MM.1S (cell line): ENCODE data around the gene WSCD1.

Experiments used
- DNase-seq: peaks from one replicate; pipeline ENCODE4 v3.0.0-alpha.2; 2015
- H2AFZ ChIP-seq: fragments of 300-600 bp; sonication (generic); 2 replicates; pipeline ENCODE4 v1.6.0; 2016; ENCODE audit warnings: antibody characterized with exemption, low read length
- H3F3A ChIP-seq: fragments of 300-600 bp; sonication (generic); 2 replicates; pipeline ENCODE4 v1.6.1; 2016; ENCODE audit warnings: mild to moderate bottlenecking, antibody characterized with exemption, low read length, moderate library complexity, mixed read lengths; ENCODE audit not compliant: insufficient read depth
- H3K27ac ChIP-seq: fragments of 300-600 bp; sonication (generic); 2 replicates; pipeline ENCODE4 v1.5.1; 2016; ENCODE audit warnings: mild to moderate bottlenecking, low read length
- H3K27me3 ChIP-seq: fragments of 300-600 bp; sonication (generic); replicated peaks from 2 replicates; pipeline ENCODE4 v1.6.0; 2016; ENCODE audit warnings: low read length; ENCODE audit not compliant: insufficient read depth
- H3K36me3 ChIP-seq: fragments of 300-600 bp; sonication (generic); replicated peaks from 2 replicates; pipeline ENCODE4 v1.6.1; 2016; ENCODE audit warnings: mild to moderate bottlenecking, low read length, mixed read lengths; ENCODE audit not compliant: insufficient read depth
- H3K4me1 ChIP-seq: fragments of 300-600 bp; sonication (generic); 2 replicates; pipeline ENCODE4 v1.6.1; 2016; ENCODE audit warnings: low read length, mixed read lengths
- H3K4me2 ChIP-seq: fragments of 300-600 bp; sonication (generic); 2 replicates; pipeline ENCODE4 v1.6.0; 2016; ENCODE audit warnings: low read depth, low read length
- H3K4me3 ChIP-seq: fragments of 300-600 bp; sonication (generic); 2 replicates; pipeline ENCODE4 v1.5.1; 2016; ENCODE audit warnings: low read length, mixed read lengths
- H3K79me2 ChIP-seq: fragments of 300-600 bp; sonication (generic); 2 replicates; pipeline ENCODE4 v1.6.1; 2016; ENCODE audit warnings: mixed run types, low read length, mixed read lengths
- H3K9ac ChIP-seq: fragments of 300-600 bp; sonication (generic); 2 replicates; pipeline ENCODE4 v1.6.1; 2016; ENCODE audit warnings: low read length, mixed read lengths
- H3K9me2 ChIP-seq: fragments of 300-600 bp; sonication (generic); replicated peaks from 2 replicates; pipeline ENCODE4 v1.6.1; 2016; ENCODE audit warnings: mild to moderate bottlenecking, low read length, mixed read lengths; ENCODE audit not compliant: insufficient read depth
- H3K9me3 ChIP-seq: fragments of 300-600 bp; sonication (generic); replicated peaks from 2 replicates; pipeline ENCODE4 v1.6.1; 2016; ENCODE audit warnings: mild to moderate bottlenecking, low read length, mixed read lengths; ENCODE audit not compliant: insufficient read depth
- H4K20me1 ChIP-seq: fragments of 300-600 bp; sonication (generic); 2 replicates; pipeline ENCODE4 v1.6.1; 2016; ENCODE audit warnings: mild to moderate bottlenecking, low read length, moderate library complexity, mixed read lengths; ENCODE audit not compliant: insufficient read depth
- EZH2 ChIP-seq: fragments of 300-600 bp; sonication (generic); optimal IDR thresholded peaks from 2 replicates; pipeline ENCODE3; 2017; ENCODE audit warnings: low read depth, mild to moderate bottlenecking, antibody characterized with exemption, low read length, mixed read lengths
- EZH2phosphoT487 ChIP-seq: fragments of 300-600 bp; sonication (generic); IDR thresholded peaks from 2 replicates; pipeline ENCODE4 v1.6.1; 2018; ENCODE audit warnings: antibody characterized with exemption, low read length
- TF ChIP-seq, protein P1 (sequence below): fragments of 300-600 bp; sonication (generic); IDR thresholded peaks from 2 replicates; pipeline ENCODE4 v1.5.1; 2016; ENCODE audit warnings: antibody characterized with exemption, low read length, mixed read lengths

The WSCD1 gene

DNA sequence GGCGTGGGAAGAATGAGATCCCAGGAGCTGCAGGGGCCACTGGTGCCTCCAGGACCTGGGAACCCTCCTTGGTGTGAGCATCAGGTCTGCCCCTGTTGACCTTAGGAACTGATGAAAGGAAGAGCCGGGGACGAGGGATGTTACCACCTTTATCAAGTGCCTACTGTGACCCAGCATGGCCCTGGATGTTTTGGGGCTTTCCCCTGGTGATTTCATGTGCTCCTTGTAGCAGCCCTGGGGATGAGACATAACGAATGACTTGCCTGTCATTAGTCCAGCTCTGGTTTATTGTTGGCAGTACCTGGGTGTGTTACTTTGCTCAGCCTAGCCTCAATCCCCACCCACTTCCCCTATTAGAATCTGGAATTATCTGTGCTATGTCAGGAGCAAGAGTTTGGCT lies 39.9 kb downstream of the WSCD1 start:
- Histone ChIP-seq H3K9me3 (no peaks in the 10 kb centered on the region), H3K27ac (no peak overlapping the region), H3K79me2 (no peaks in the 10 kb centered on the region), H3K36me3 (0 out of 2 replicates have a peak, but pooled peaks cover 8% of the 10 kb centered on the region), H3K4me3 (no peak overlapping the region), H4K20me1 (no peaks in the 10 kb centered on the region), H3K4me1 (no peaks in the 10 kb centered on the region), H3K27me3 (no peaks in the 10 kb centered on the region), H3K9me2 (no peaks in the 10 kb centered on the region), H3K4me2 (no peak overlapping the region), H3F3A (0 out of 2 replicates have a peak, but pooled peaks cover 2% of the 10 kb centered on the region), H2AFZ (no peak overlapping the region), H3K9ac (no peak overlapping the region)
- no peak for TF ChIP-seq EZH2phosphoT487
- TF ChIP-seq, protein P1, sequence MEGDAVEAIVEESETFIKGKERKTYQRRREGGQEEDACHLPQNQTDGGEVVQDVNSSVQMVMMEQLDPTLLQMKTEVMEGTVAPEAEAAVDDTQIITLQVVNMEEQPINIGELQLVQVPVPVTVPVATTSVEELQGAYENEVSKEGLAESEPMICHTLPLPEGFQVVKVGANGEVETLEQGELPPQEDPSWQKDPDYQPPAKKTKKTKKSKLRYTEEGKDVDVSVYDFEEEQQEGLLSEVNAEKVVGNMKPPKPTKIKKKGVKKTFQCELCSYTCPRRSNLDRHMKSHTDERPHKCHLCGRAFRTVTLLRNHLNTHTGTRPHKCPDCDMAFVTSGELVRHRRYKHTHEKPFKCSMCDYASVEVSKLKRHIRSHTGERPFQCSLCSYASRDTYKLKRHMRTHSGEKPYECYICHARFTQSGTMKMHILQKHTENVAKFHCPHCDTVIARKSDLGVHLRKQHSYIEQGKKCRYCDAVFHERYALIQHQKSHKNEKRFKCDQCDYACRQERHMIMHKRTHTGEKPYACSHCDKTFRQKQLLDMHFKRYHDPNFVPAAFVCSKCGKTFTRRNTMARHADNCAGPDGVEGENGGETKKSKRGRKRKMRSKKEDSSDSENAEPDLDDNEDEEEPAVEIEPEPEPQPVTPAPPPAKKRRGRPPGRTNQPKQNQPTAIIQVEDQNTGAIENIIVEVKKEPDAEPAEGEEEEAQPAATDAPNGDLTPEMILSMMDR: no peak
- no peak for TF ChIP-seq EZH2
- no peak for DNase-seq

DNA sequence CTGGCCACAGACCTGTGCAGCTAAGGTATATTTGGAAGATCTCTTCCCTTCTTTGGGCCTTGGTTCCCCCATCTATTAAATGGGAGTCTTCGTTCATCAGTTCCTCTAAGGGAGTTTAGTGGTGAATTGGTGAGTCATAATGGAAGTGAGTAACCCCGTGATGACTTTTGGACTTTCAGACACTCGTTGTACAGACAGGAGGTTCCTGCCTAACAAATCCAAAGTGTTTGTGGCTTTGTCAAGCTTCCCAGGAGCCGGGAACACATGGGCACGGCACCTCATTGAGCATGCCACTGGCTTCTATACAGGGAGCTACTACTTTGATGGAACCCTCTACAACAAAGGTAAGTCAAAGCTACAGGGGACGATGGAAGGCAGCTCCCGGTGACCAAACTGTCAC lies 40.4 kb downstream of the WSCD1 start:
- H3K36me3 ChIP-seq: 0 out of 2 replicates have a peak, but pooled peaks cover 8% of the 10 kb centered on the region
- H4K20me1 ChIP-seq: no peaks in the 10 kb centered on the region
- H3K27me3 ChIP-seq: no peaks in the 10 kb centered on the region
- H3K79me2 ChIP-seq: no peaks in the 10 kb centered on the region
- no peak overlapping the region for H3K27ac ChIP-seq
- no peaks in the 10 kb centered on the region for H3K4me1 ChIP-seq
- TF ChIP-seq EZH2: no peak
- TF ChIP-seq EZH2phosphoT487: no peak
- TF ChIP-seq, protein P1: no peak
- no peak for DNase-seq
- H3K9ac ChIP-seq: no peak overlapping the region
- H3K4me2 ChIP-seq: no peak overlapping the region
- H3K9me2 ChIP-seq: no peaks in the 10 kb centered on the region
- no peak overlapping the region for H3K4me3 ChIP-seq
- H3K9me3 ChIP-seq: no peaks in the 10 kb centered on the region
- no peak overlapping the region for H2AFZ ChIP-seq
- 0 out of 2 replicates have a peak, but pooled peaks cover 2% of the 10 kb centered on the region for H3F3A ChIP-seq

DNA sequence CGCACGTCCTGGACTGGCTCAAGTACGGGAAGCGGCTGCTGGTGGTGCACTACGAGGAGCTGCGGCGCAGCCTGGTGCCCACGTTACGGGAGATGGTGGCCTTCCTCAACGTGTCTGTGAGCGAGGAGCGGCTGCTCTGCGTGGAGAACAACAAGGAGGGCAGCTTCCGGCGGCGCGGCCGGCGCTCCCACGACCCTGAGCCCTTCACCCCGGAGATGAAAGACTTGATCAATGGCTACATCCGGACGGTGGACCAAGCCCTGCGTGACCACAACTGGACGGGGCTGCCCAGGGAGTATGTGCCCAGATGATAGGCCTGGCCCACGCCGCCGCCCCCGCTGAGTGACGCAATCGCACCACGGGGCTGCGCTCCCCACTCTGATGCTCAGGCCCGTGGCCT lies 50.2 kb downstream of the WSCD1 start:
- Histone ChIP-seq H3K4me3 (no peak overlapping the region), H3K27me3 (no peaks in the 10 kb centered on the region), H3K9me3 (no peaks in the 10 kb centered on the region), H3F3A (no peaks in the 10 kb centered on the region), H4K20me1 (no peaks in the 10 kb centered on the region), H3K79me2 (no peaks in the 10 kb centered on the region), H3K36me3 (peaks cover 4% of the 10 kb centered on the region; the same call in 1 of the 2 replicates), H3K4me1 (no peaks in the 10 kb centered on the region), H2AFZ (no peak overlapping the region), H3K4me2 (no peak overlapping the region), H3K9ac (no peak overlapping the region), H3K9me2 (no peaks in the 10 kb centered on the region), H3K27ac (no peak overlapping the region)
- TF ChIP-seq, protein P1: no peak
- TF ChIP-seq EZH2 (no peak), EZH2phosphoT487 (no peak)
- DNase-seq: no peak
